CD4-positive, alpha-beta T cell treated with Interleukin-6 at 100 ng/mL for 8 hours (primary cell): ENCODE data around the gene TAF11.
"Not testable (repeated sequence)": the region's sequence is repeated elsewhere in the genome, so short reads cannot be mapped to it uniquely, and the experiment has no call there.

ENCODE experiments used
- DNase-seq: peaks from one replicate; pipeline ENCODE4 v3.0.0-alpha.2; 2020; ENCODE audit warnings: mixed read lengths, low spot score

The TAF11 gene

GRCh38 chr6:34904990-34905613 is 17.3 kb upstream of the TAF11 start:
- no peak for DNase-seq

- no peak for DNase-seq
These were observed 14.1 kb upstream of the TAF11 start for GRCh38 chr6:34901930-34902329.

- no peak for DNase-seq
These were observed 12.6 kb upstream of the TAF11 start for GRCh38 chr6:34900321-34901031.

- DNase-seq: not testable (repeated sequence)
These were observed 11.9 kb upstream of the TAF11 start for GRCh38 chr6:34899748-34900147.

GRCh38 chr6:34897716-34898115 is 9.9 kb upstream of the TAF11 start:
- DNase-seq: no peak

GRCh38 chr6:34897130-34897529 is 9.3 kb upstream of the TAF11 start:
- DNase-seq: no peak

GRCh38 chr6:34894693-34895092 is 6.9 kb upstream of the TAF11 start:
- no peak for DNase-seq

GRCh38 chr6:34891296-34891695 is 3.5 kb upstream of the TAF11 start:
- no peak for DNase-seq

- DNase-seq: no peak
These were observed 2.7 kb upstream of the TAF11 start for GRCh38 chr6:34890533-34890925.

- DNase-seq: peak; percentile 90
These were observed 1.2 kb upstream of the TAF11 start, which contains the start of gene ANKS1A for GRCh38 chr6:34888874-34889555. ANKS1A (plus strand) TSS chr6:34889255; CDS start chr6:34889403, 148 bp downstream.

GRCh38 chr6:34888514-34888856 is 643 bp upstream of the TAF11 start:
- no peak for DNase-seq

GRCh38 chr6:34885837-34886236 is 2.0 kb downstream of the TAF11 start:
- DNase-seq: not testable (repeated sequence)

GRCh38 chr6:34884996-34885395 is 2.8 kb downstream of the TAF11 start:
- DNase-seq: no peak

- not testable (repeated sequence) for DNase-seq
These were observed 3.8 kb downstream of the TAF11 start for GRCh38 chr6:34884073-34884472.

GRCh38 chr6:34877869-34878485 is 9.9 kb downstream of the TAF11 start:
- DNase-seq: no peak

- DNase-seq: no peak
These were observed 10.6 kb downstream of the TAF11 start for GRCh38 chr6:34877259-34877658.

- DNase-seq: no peak
These were observed 11.4 kb downstream of the TAF11 start for GRCh38 chr6:34876472-34876871.

GRCh38 chr6:34875292-34876213 is 12.3 kb downstream of the TAF11 start:
- DNase-seq: no peak

GRCh38 chr6:34872332-34872731 is 15.5 kb downstream of the TAF11 start:
- DNase-seq: no peak

- no peak for DNase-seq
These were observed 16.0 kb downstream of the TAF11 start for GRCh38 chr6:34871853-34872252.

- no peak for DNase-seq
These were observed 20.4 kb downstream of the TAF11 start for GRCh38 chr6:34867484-34867883.

- DNase-seq: no peak
These were observed 21.3 kb downstream of the TAF11 start for GRCh38 chr6:34866509-34866908.
